HepG2 (cell line): Measurements from ENCODE around the gene CDK5RAP2. TPM values are rescaled to one million over a fixed set of nuclear protein-coding genes. Genes with fewer than 3 reads are reported as not detected.

Source experiments
- ATAC-seq: fragments of 200-7000 bp; cut with Tn5 transposase; 3 replicates; pipeline ENCODE4 v1.9.1; 2020; ENCODE audit warnings: mild to moderate bottlenecking, moderate library complexity
- BruUV-seq: library from RNA; stranded (reverse); fragments of 400-500 nt; replicated peaks from 2 replicates; lab custom pipeline; 2021; lab: Mats Ljungman, UMichigan
- CTCF ChIA-PET: fragments of 300-600 bp; formaldehyde crosslinking; extraction: SDS; loops from one replicate; lab custom pipeline; 2021; ENCODE audit warnings: low total read pairs, inconsistent platforms, low intra/inter-chr PET ratio; lab: Yijun Ruan, JAX
- POLR2A ChIA-PET: fragments of 350-600 bp; sonication (Branson Sonifier 250); formaldehyde crosslinking; loops from one replicate; lab custom pipeline; 2020; ENCODE audit warnings: antibody characterized with exemption, inconsistent platforms; lab: Yijun Ruan, JAX
- DNase-seq: peaks from one replicate; pipeline ENCODE4 v3.0.0-alpha.2; 2015; ENCODE audit warnings: low spot score
- FAIRE-seq: peaks from 3 replicates; lab custom pipeline; 2011; peaks lifted over from hg19 to GRCh38; lab: Jason Lieb, UNC
- H2AFZ ChIP-seq: one replicate; pipeline ENCODE4 v1.6.1; 2011; ENCODE audit warnings: low read length, inconsistent platforms
- H3K27ac ChIP-seq: fragments of 300-600 bp; 3 replicates; pipeline ENCODE4 v1.8.0; 2011; ENCODE audit warnings: mixed run types, mild to moderate bottlenecking, mixed read lengths, low read length, inconsistent platforms; ENCODE audit not compliant: insufficient read depth; ENCODE audit errors: extremely low read length
- H3K27me3 ChIP-seq, 2 experiments: fragments of 200-600 bp in 1 of 2; 2 replicates in 1 of 2; 3 replicates in 1 of 2; pipeline versions ENCODE4 v1.6.0 to v1.8.0; 2011; ENCODE audit warnings: low read length in 2 of 2, mild to moderate bottlenecking in 2 of 2, moderate library complexity in 2 of 2, inconsistent platforms in 1 of 2; ENCODE audit not compliant: insufficient read depth in 2 of 2, control insufficient read depth in 1 of 2
- H3K36me3 ChIP-seq, 2 experiments: fragments of 200-600 bp in 1 of 2; replicated peaks in 1 of 2; 2 replicates in 1 of 2; 3 replicates in 1 of 2; pipeline versions ENCODE4 v1.5.1 to v1.8.0; 2011; ENCODE audit warnings: low read length in 2 of 2, inconsistent platforms in 1 of 2; ENCODE audit not compliant: insufficient read depth in 2 of 2, control insufficient read depth in 1 of 2
- H3K4me1 ChIP-seq: 2 replicates; pipeline ENCODE4 v1.5.1; 2012; ENCODE audit warnings: low read length, inconsistent platforms; ENCODE audit not compliant: insufficient read depth
- H3K4me2 ChIP-seq: 2 replicates; pipeline ENCODE4 v1.6.0; 2011; ENCODE audit warnings: low read depth, low read length, inconsistent platforms
- H3K4me3 ChIP-seq, 3 experiments: fragments of 200-600 bp in 1 of 3; sonication (generic), shearing (Covaris generic) in 1 of 3; replicated peaks in 1 of 3; 2 replicates each; pipeline ENCODE4 v1.5.1; 2011 to 2016; ENCODE audit warnings: low read length in 3 of 3, inconsistent platforms in 2 of 3, low read depth in 2 of 3, mild to moderate bottlenecking in 2 of 3, control low read depth in 1 of 3, mixed read lengths in 1 of 3; ENCODE audit not compliant: insufficient read depth in 1 of 3
- H3K79me2 ChIP-seq: one replicate; pipeline ENCODE4 v1.6.1; 2011; ENCODE audit warnings: low read length, inconsistent platforms; ENCODE audit not compliant: insufficient read depth
- H3K9ac ChIP-seq: 2 replicates; pipeline ENCODE4 v1.6.0; 2011; ENCODE audit warnings: mild to moderate bottlenecking, low read depth, low read length, inconsistent platforms; ENCODE audit not compliant: insufficient read depth
- H3K9me3 ChIP-seq: 2 replicates; pipeline ENCODE4 v1.5.1; 2012; ENCODE audit warnings: mild to moderate bottlenecking, low read length
- H4K20me1 ChIP-seq: 2 replicates; pipeline ENCODE4 v1.6.0; 2011; ENCODE audit warnings: inconsistent platforms, mild to moderate bottlenecking, low read length, moderate library complexity; ENCODE audit not compliant: insufficient read depth
- HDAC1 ChIP-seq: sonication (generic); formaldehyde crosslinking; IDR thresholded peaks from 2 replicates; pipeline ENCODE4 v1.5.1; 2020; ENCODE audit warnings: mild to moderate bottlenecking, missing genetic modification reagents
- NR2F6 ChIP-seq, 2 experiments: IDR thresholded peaks; 2 replicates each; pipeline ENCODE4 v1.6.1; 2016; ENCODE audit warnings: antibody characterized with exemption in 1 of 2, mild to moderate bottlenecking in 1 of 2
- SNAI1 ChIP-seq: sonication (generic); formaldehyde crosslinking; IDR thresholded peaks from 2 replicates; pipeline ENCODE4 v1.5.0; 2020; ENCODE audit warnings: mild to moderate bottlenecking, missing genetic modification reagents, borderline replicate concordance
- ZNF329 ChIP-seq: sonication (generic); formaldehyde crosslinking; IDR thresholded peaks from 2 replicates; pipeline ENCODE4 v1.9.0; 2021; ENCODE audit warnings: low read depth, mild to moderate bottlenecking, missing genetic modification reagents
- ZNF816 ChIP-seq: sonication (generic); formaldehyde crosslinking; IDR thresholded peaks from 2 replicates; pipeline ENCODE4 v1.8.0; 2022; ENCODE audit warnings: missing genetic modification reagents, mild to moderate bottlenecking, borderline replicate concordance
- WGBS: methylation state at CpG from one replicate; pipeline ENCODE4 v1.1.6; 2017; ENCODE audit warnings: low lambda C conversion rate; 5-methylcytosine and 5-hydroxymethylcytosine counted together
- in situ Hi-C: cut with HindIII; loops from 2 replicates; pipeline ENCODE4 v1.10.0; 2017; ENCODE audit warnings: low pct_unique_long_range_greater_than_20kb; ENCODE audit not compliant: extremely low pct_ligation_motif_present
- intact Hi-C: fragments of 100-400 bp; cut with micrococcal nuclease; formaldehyde crosslinking; loops from one replicate; pipeline ENCODE4 v1.10.0; 2022; ENCODE audit not compliant: unreplicated experiment
- polyA plus RNA-seq, 8 experiments: library from polyadenylated mRNA; depleted of rRNA in 3 of 8; stranded (reverse) in 7 of 8; unstranded in 1 of 8; fragments of >200 nt; fragmentation: Illumina TruSeq in 4 of 8; extraction: Trizol in 4 of 8; gene quantifications; 2 replicates each; pipeline versions ENCODE4 v1.2.1 to v1.2.3, GENCODE V29; 2011 to 2016; ENCODE audit warnings: low read depth in 4 of 8, missing spikeins in 1 of 8, mixed read lengths in 1 of 8; ENCODE audit not compliant: insufficient read depth in 1 of 8
- total RNA-seq, 5 experiments: library from RNA; depleted of rRNA; stranded (reverse); fragments of >200 nt; fragmentation: Illumina TruSeq; extraction: Trizol; gene quantifications; 2 replicates each; pipeline ENCODE4 v1.2.3, GENCODE V29; 2016; ENCODE audit warnings: low read depth in 1 of 5
- TF ChIP-seq, protein P1 (sequence below): sonication (generic); formaldehyde crosslinking; IDR thresholded peaks from 2 replicates; pipeline ENCODE4 v1.8.0; 2022; ENCODE audit warnings: missing genetic modification reagents, mild to moderate bottlenecking, inconsistent platforms, borderline replicate concordance

CDK5RAP2 gene
- total and polyA plus RNA-seq, 2 of the 13 experiments (the other 11 are each of a cell fraction or from before 2014, with no cell fraction given) = 31.8 to 42.2 TPM

DNA sequence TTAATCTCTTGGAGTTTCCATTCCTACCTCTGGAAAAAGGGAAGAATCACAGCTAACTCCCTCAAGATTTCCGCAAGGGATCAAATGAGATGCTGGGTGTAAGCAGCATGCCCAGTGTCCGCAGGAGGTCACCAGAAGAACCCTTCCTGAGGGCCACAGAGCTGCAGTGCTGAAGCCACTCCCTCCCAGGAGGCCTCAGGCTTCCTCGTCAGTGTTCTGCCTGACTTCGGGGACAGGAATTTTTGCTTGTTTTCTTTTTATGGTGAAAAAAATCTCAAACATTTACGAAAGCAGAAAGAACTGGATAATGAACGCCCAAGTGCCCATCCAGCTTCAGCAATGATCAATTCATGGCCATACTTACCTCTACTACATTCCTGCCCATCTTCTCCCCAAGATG, 183.0 kb downstream of the CDK5RAP2 start:
- TF ChIP-seq SNAI1 (CRISPR knock-in tag) (no peak), ZNF816 (CRISPR knock-in tag) (no peak), HDAC1 (CRISPR knock-in tag) (no peak)
- TF ChIP-seq, protein P1, sequence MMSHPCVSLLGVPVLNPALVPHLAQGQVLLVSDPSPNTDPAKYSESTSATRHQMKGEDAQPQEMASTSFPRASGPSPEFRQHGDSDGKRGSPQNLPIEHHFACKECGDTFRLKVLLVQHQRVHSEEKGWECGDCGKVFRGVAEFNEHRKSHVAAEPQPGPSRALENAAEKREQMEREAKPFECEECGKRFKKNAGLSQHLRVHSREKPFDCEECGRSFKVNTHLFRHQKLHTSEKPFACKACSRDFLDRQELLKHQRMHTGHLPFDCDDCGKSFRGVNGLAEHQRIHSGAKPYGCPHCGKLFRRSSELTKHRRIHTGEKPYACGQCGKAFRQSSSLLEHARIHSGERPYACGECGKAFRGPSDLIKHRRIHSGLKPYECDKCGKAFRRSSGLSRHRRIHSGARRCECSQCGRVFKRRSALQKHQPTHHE (CRISPR knock-in tag) = no peak
- TF ChIP-seq, all 625 proteins: peak for 0
- Histone ChIP-seq H3K4me2 (no peak overlapping the region), H3K9me3 (no peaks in the 10 kb centered on the region), H3K36me3 (peaks cover 42 to 80% of the 10 kb centered on the region in 2 experiments), H3K79me2 (no peaks in the 10 kb centered on the region), H4K20me1 (no peaks in the 10 kb centered on the region), H3K4me3 (no peak overlapping the region), H3K27ac (no peak overlapping the region), H2AFZ (no peak overlapping the region), H3K9ac (no peak overlapping the region), H3K27me3 (no peaks in the 10 kb centered on the region), H3K4me1 (peaks cover 28% of the 10 kb centered on the region)
- ATAC-seq (no peak), DNase-seq (no peak), FAIRE-seq (no peak)
- intact Hi-C loops (no loop called here), in situ Hi-C loops (no loop called here)
- CTCF ChIA-PET = no interaction called here
- BruUV-seq = no TSS peak
- 91% methylated on average over 6 of the region's 6 CpGs for WGBS
- POLR2A ChIA-PET = no interaction called here

DNA sequence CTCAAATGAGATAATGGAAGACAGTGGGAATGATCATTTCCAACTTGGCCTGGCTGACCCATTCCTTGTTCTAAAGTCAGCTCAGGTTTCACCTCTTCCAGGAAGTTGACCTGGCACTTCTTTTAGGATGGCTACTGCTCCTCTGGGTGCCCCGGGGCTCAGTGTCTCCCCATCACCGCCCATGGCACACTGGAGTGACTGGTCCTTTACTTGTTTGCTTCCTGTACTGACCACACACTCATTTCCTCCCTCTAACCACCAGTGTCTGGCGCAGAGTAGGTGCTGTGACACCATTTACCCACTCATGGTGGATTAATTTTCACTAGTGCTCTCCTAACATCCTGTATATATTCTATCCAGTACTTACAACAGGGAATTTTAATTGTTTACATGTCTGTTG, 183.5 kb downstream of the CDK5RAP2 start:
- Histone ChIP-seq H3K9me3 (no peaks in the 10 kb centered on the region), H2AFZ (no peak overlapping the region), H3K4me1 (peaks cover 33% of the 10 kb centered on the region), H3K27me3 (no peaks in the 10 kb centered on the region), H3K27ac (no peak overlapping the region), H3K79me2 (no peaks in the 10 kb centered on the region), H3K4me3 (no peak overlapping the region), H3K36me3 (peaks cover 41 to 82% of the 10 kb centered on the region in 2 experiments), H3K4me2 (no peak overlapping the region), H3K9ac (no peak overlapping the region), H4K20me1 (no peaks in the 10 kb centered on the region)
- no TSS peak for BruUV-seq
- ChIA-PET CTCF (no interaction called here), POLR2A (interaction anchor here (1.5 kb wide), 1 partner anchor 10 kb away, joined by 4 read pairs; no protein-coding TSS in a partner anchor)
- in situ Hi-C loops (no loop called here), intact Hi-C loops (no loop called here)
- FAIRE-seq (no peak), ATAC-seq (no peak), DNase-seq (no peak)
- TF ChIP-seq ZNF329 (CRISPR knock-in tag) (no peak), NR2F6 (IDR thresholded peaks at IDR 0.05) (no peak), NR2F6 (CRISPR knock-in tag; IDR thresholded peaks at IDR 0.05) (no peak)
- 94% methylated on average over 3 of the region's 3 CpGs for WGBS
